K562 (cell line): ENCODE results near the gene SMIM12. TPM values are rescaled to one million over a fixed set of nuclear protein-coding genes. Genes with fewer than 3 reads are reported as not detected.

ENCODE experiments used
- CCNT2 ChIP-seq: IDR thresholded peaks from 2 replicates; pipeline ENCODE4 v1.6.1; 2011; ENCODE audit warnings: borderline replicate concordance, low read depth, mild to moderate bottlenecking, moderate library complexity, mixed read lengths, low read length; ENCODE audit not compliant: insufficient read length; ENCODE audit errors: extremely low read depth
- DDX20 ChIP-seq: fragments of 450-650 bp; IDR thresholded peaks from 2 replicates; pipeline ENCODE4 v1.6.1; 2016; ENCODE audit warnings: missing genetic modification characterization, low read depth, mild to moderate bottlenecking, missing compliant biosample characterization, moderate library complexity
- EWSR1 ChIP-seq: fragments of 450-650 bp; IDR thresholded peaks from 2 replicates; pipeline ENCODE4 v1.6.1; 2018; ENCODE audit warnings: borderline replicate concordance, mild to moderate bottlenecking, low read depth, moderate library complexity; ENCODE audit not compliant: partially characterized antibody
- FOS ChIP-seq: IDR thresholded peaks from 3 replicates; pipeline ENCODE4 v1.6.1; 2011; ENCODE audit not compliant: insufficient read length; ENCODE audit errors: extremely low read depth
- GTF2E2 ChIP-seq: fragments of 200-800 bp; sonication (Bioruptor generic); IDR thresholded peaks from 2 replicates; pipeline ENCODE4 v1.6.1; 2016; ENCODE audit warnings: missing genetic modification characterization, missing compliant biosample characterization
- HMG20A ChIP-seq: fragments of 450-650 bp; formaldehyde crosslinking; conservative IDR thresholded peaks from 2 replicates; pipeline ENCODE4 v1.4.0; 2020; ENCODE audit warnings: mild to moderate bottlenecking, mixed read lengths
- MTF1 ChIP-seq: fragments of 250-450 bp; sonication (Bioruptor Pico); IDR thresholded peaks from 2 replicates; pipeline ENCODE4 v1.9.0; 2021; ENCODE audit warnings: moderate library complexity, mild to moderate bottlenecking, inconsistent platforms, borderline replicate concordance
- MXI1 ChIP-seq: IDR thresholded peaks from 2 replicates; pipeline ENCODE4 v1.6.1; 2011; ENCODE audit warnings: low read depth, mild to moderate bottlenecking, improper control_type of control experiment, low read length
- NCOA6 ChIP-seq: fragments of 450-650 bp; IDR thresholded peaks from 2 replicates; pipeline ENCODE4 v1.6.1; 2017; ENCODE audit warnings: mild to moderate bottlenecking
- NCOR1 ChIP-seq: fragments of 450-650 bp; IDR thresholded peaks from 2 replicates; pipeline ENCODE4 v1.6.1; 2016; ENCODE audit warnings: mild to moderate bottlenecking, moderate library complexity
- PHF20 ChIP-seq: fragments of 450-650 bp; IDR thresholded peaks from 2 replicates; pipeline ENCODE4 v1.6.1; 2018; ENCODE audit not compliant: partially characterized antibody
- RBM34 ChIP-seq: fragments of 200-400 bp; formaldehyde crosslinking; IDR thresholded peaks from 2 replicates; pipeline ENCODE4 v1.6.1; 2018; ENCODE audit warnings: low read length, borderline replicate concordance; ENCODE audit not compliant: insufficient read depth
- RFX7 ChIP-seq: fragments of 250-450 bp; sonication (Bioruptor Pico); IDR thresholded peaks from 2 replicates; pipeline ENCODE4 v1.5.1; 2021; ENCODE audit warnings: mild to moderate bottlenecking
- SAFB ChIP-seq: fragments of 200-400 bp; formaldehyde crosslinking; IDR thresholded peaks from 2 replicates; pipeline ENCODE4 v1.6.1; 2017; ENCODE audit warnings: low read depth, low read length, borderline replicate concordance
- SMAD1 ChIP-seq: fragments of 150-350 bp; IDR thresholded peaks from 2 replicates; pipeline ENCODE4 v1.6.1; 2014; ENCODE audit warnings: low read length, low read depth; ENCODE audit not compliant: partially characterized antibody
- SP1 ChIP-seq: sonication (generic); formaldehyde crosslinking; IDR thresholded peaks from 2 replicates; pipeline ENCODE4 v1.8.1; 2022; ENCODE audit warnings: mild to moderate bottlenecking, missing genetic modification reagents
- STAT5B ChIP-seq: fragments of 250-450 bp; sonication (Bioruptor Pico); IDR thresholded peaks from 2 replicates; pipeline ENCODE4 v1.8.0; 2021; ENCODE audit warnings: mild to moderate bottlenecking, inconsistent platforms
- TAL1 ChIP-seq: fragments of 450-650 bp; IDR thresholded peaks from 2 replicates; pipeline ENCODE4 v1.6.1; 2016; ENCODE audit warnings: mild to moderate bottlenecking
- ZNF217 ChIP-seq: sonication (generic); formaldehyde crosslinking; IDR thresholded peaks from 2 replicates; pipeline ENCODE4 v1.8.0; 2022; ENCODE audit warnings: mild to moderate bottlenecking, missing genetic modification reagents
- ZNF445 ChIP-seq: fragments of 250-450 bp; sonication (Bioruptor Pico); IDR thresholded peaks from 2 replicates; pipeline ENCODE4 v1.4.0; 2020; ENCODE audit warnings: low read depth, mild to moderate bottlenecking, moderate library complexity
- ZSCAN29 ChIP-seq: fragments of 450-650 bp; IDR thresholded peaks from 2 replicates; pipeline ENCODE4 v1.6.1; 2017
- polyA plus RNA-seq, 8 experiments: library from polyadenylated mRNA; depleted of rRNA in 4 of 8; stranded (reverse) in 5 of 8; unstranded in 3 of 8; fragments of >200 nt; fragmentation: Nextera tagmentation in 2 of 8; fragmentation: Illumina TruSeq in 1 of 8; extraction: Ambion mirVana in 2 of 8; extraction: Trizol in 1 of 8; gene quantifications; 2 replicates each; pipeline versions ENCODE4 v1.2.1 to v1.2.3, GENCODE V29; 2011 to 2014; ENCODE audit warnings: inconsistent platforms in 1 of 8, missing spikeins in 1 of 8
- total RNA-seq, 7 experiments: library from RNA; depleted of rRNA in 6 of 7; stranded (reverse); fragments of >200 nt in 6 of 7; fragmentation: Illumina TruSeq in 2 of 7; extraction: Trizol in 2 of 7; gene quantifications; 2 replicates each; pipeline versions ENCODE4 v1.2.1 to v1.2.3, GENCODE V29; 2011 to 2021; ENCODE audit warnings: low replicate concordance in 1 of 7
- TF ChIP-seq, protein P1 (sequence below): sonication (generic); IDR thresholded peaks from 2 replicates; pipeline ENCODE4 v1.6.1; 2016
- TF ChIP-seq, protein P2 (sequence below): IDR thresholded peaks from 2 replicates; pipeline ENCODE4 v1.6.1; 2012; ENCODE audit warnings: low read depth, low read length, improper control_type of control experiment, borderline replicate concordance
- TF ChIP-seq, protein P3 (sequence below): fragments of 250-450 bp; sonication (Bioruptor Pico); IDR thresholded peaks from 2 replicates; pipeline ENCODE4 v1.8.0; 2022; ENCODE audit warnings: inconsistent platforms, mild to moderate bottlenecking, moderate library complexity, borderline replicate concordance
- TF ChIP-seq, protein P4 (sequence below): fragments of 250-450 bp; sonication (Bioruptor Pico); IDR thresholded peaks from 2 replicates; pipeline ENCODE4 v1.8.0; 2021; ENCODE audit warnings: moderate library complexity, mild to moderate bottlenecking, inconsistent platforms
- TF ChIP-seq, protein P5 (sequence below): sonication (generic); formaldehyde crosslinking; IDR thresholded peaks from 2 replicates; pipeline ENCODE4 v1.9.0; 2022; ENCODE audit warnings: mild to moderate bottlenecking, missing genetic modification reagents

The SMIM12 gene
- total and polyA plus RNA-seq, 9 of the 15 experiments (the other 6 are each of a cell fraction or from before 2014, with no cell fraction given): 51.7 to 112 (median 63.9) TPM

DNA sequence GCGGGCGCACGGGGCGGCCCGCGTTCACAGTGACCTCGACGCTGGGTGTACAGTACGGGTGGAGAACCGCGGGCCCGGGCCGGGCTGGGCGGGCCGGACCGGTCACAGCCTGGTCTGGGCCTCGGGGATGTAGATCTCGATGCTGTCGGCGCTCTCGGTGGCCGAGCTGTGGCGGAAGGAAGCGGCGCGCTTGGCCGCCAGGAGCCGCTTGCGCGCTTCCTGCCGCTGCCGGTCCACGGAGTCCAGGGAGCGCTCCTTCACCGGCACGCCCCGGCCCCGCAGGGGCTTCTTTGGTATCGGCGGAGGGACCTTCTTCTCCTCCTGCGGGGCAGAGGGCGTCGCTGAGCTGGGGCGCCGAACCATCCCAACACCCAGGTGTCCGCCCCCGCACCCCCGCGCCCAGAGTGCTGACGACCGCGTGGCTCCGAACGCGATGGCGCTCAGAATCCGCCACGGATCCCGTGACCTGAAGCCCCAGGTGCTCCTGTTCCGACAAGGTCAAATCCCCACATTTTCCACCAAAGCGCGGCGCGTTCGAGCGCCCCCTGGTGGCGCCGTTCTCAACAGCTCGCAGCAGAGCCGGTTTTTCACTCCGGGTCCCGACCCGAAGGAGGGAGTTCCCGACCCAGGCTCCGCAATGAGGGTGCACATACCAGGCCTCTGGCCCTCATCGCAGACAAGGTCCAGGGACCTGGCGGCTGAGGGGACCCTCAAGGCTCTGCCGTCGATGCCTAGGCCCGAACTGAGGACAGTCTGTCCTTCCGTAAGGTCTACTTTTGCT, 6.6 kb upstream of the SMIM12 start (continued):
- TF ChIP-seq SMAD1: no peak
- TF ChIP-seq NCOR1: no peak
- no peak for TF ChIP-seq TAL1
- no peak for TF ChIP-seq HMG20A
- TF ChIP-seq NCOA6: no peak
- TF ChIP-seq GTF2E2 (tag): no peak
- TF ChIP-seq SP1 (CRISPR knock-in tag): no peak
- no peak for TF ChIP-seq MXI1
- TF ChIP-seq EWSR1: no peak
- no peak for TF ChIP-seq RBM34
- TF ChIP-seq, protein P1, sequence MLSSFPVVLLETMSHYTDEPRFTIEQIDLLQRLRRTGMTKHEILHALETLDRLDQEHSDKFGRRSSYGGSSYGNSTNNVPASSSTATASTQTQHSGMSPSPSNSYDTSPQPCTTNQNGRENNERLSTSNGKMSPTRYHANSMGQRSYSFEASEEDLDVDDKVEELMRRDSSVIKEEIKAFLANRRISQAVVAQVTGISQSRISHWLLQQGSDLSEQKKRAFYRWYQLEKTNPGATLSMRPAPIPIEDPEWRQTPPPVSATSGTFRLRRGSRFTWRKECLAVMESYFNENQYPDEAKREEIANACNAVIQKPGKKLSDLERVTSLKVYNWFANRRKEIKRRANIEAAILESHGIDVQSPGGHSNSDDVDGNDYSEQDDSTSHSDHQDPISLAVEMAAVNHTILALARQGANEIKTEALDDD: no peak
- no peak for TF ChIP-seq MTF1 (CRISPR knock-in tag)
- peak; percentile 60 for TF ChIP-seq PHF20
- peak; percentile 37; the same call in 1 of the 2 replicates for TF ChIP-seq SAFB
- TF ChIP-seq ZNF217 (CRISPR knock-in tag): no peak
- no peak for TF ChIP-seq DDX20 (tag)
- TF ChIP-seq, protein P2, sequence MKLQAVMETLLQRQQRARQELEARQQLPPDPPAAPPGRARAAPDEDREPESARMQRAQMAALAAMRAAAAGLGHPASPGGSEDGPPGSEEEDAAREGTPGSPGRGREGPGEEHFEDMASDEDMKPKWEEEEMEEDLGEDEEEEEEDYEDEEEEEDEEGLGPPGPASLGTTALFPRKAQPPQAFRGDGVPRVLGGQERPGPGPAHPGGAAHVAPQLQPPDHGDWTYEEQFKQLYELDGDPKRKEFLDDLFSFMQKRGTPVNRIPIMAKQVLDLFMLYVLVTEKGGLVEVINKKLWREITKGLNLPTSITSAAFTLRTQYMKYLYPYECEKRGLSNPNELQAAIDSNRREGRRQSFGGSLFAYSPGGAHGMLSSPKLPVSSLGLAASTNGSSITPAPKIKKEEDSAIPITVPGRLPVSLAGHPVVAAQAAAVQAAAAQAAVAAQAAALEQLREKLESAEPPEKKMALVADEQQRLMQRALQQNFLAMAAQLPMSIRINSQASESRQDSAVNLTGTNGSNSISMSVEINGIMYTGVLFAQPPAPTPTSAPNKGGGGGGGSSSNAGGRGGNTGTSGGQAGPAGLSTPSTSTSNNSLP: no peak
- TF ChIP-seq, protein P3, sequence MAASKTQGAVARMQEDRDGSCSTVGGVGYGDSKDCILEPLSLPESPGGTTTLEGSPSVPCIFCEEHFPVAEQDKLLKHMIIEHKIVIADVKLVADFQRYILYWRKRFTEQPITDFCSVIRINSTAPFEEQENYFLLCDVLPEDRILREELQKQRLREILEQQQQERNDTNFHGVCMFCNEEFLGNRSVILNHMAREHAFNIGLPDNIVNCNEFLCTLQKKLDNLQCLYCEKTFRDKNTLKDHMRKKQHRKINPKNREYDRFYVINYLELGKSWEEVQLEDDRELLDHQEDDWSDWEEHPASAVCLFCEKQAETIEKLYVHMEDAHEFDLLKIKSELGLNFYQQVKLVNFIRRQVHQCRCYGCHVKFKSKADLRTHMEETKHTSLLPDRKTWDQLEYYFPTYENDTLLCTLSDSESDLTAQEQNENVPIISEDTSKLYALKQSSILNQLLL: no peak
- TF ChIP-seq ZSCAN29: peak; percentile 65; the same call in 1 of the 2 replicates
- no peak for TF ChIP-seq STAT5B (CRISPR knock-in tag)
- TF ChIP-seq, protein P4, sequence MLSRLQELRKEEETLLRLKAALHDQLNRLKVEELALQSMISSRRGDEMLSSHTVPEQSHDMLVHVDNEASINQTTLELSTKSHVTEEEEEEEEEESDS (CRISPR knock-in tag): no peak
- TF ChIP-seq FOS: no peak
- TF ChIP-seq, protein P5, sequence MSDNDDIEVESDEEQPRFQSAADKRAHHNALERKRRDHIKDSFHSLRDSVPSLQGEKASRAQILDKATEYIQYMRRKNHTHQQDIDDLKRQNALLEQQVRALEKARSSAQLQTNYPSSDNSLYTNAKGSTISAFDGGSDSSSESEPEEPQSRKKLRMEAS: peak; percentile 91
- peak; percentile 44 for TF ChIP-seq CCNT2
- TF ChIP-seq ZNF445 (CRISPR knock-in tag): no peak
- TF ChIP-seq RFX7 (CRISPR knock-in tag): no peak
